ENCODE results near the gene ARHGAP24. TPM values are rescaled to one million over a fixed set of nuclear protein-coding genes. Genes with fewer than 3 reads are reported as not detected.

ARHGAP24 gene
- polyA plus RNA-seq, 3 donors = 12.5 to 32.0 (median 18.8) TPM

DNA sequence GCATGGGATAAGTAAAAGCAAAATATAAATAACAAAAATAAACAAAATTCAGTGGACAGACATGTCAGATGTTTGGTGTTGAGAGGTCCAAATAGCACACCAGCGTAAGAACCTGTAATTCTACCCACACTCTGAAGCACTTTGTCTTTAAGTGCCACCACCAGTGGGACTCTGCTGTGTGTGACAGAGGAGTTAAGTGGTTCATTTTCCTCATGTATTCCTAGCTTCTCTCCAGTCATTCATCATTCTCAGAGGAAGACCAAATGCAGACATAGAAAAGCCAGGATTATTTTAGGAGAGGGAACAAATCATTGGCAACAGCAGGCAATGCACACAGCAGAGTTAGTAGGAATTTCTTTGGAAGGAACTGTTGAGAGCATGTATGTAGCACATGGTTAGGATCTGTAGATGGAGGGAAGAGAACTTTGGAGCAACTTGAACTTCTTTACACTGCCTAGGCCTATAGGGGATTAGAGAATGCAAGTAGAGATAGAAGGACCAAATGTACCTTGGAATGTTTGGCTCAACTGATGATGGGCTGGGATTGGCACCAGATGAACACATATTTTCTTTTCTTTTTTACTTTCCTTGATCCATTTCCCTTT lies 43.0 kb upstream of the ARHGAP24 start:
- Histone ChIP-seq H3K9ac (ENCODE audit: insufficient read depth, low read length, poor library complexity, severe bottlenecking) (no peak overlapping the region), H3K4me1 (ENCODE audit: control insufficient read depth in 1 of 2, insufficient read depth in 2 of 2, low read length in 2 of 2) (no peaks in the 10 kb centered on the region), H4K20me1 (ENCODE audit: insufficient read depth, low read length) (no peaks in the 10 kb centered on the region), H3K9me3 (replicated peaks in 1 of 2; ENCODE audit: control insufficient read depth in 1 of 2, insufficient read depth in 1 of 2, low read length in 2 of 2) (no peaks in the 10 kb centered on the region), H3K27me3 (ENCODE audit: control insufficient read depth in 2 of 2, insufficient read depth in 2 of 2, low read length in 2 of 2) (peaks cover 0 to 2% of the 10 kb centered on the region in 2 donors), H3K4me2 (replicated peaks; ENCODE audit: extremely low read depth, low read length, poor library complexity, severe bottlenecking) (no peak overlapping the region), H3K79me2 (ENCODE audit: insufficient read depth, low read length) (no peaks in the 10 kb centered on the region), H2AFZ (ENCODE audit: insufficient read depth, low read depth, low read length, poor library complexity, severe bottlenecking) (no peak overlapping the region), H3K27ac (ENCODE audit: low read depth in 1 of 2, low read length in 2 of 2) (no peak overlapping the region), H3K4me3 (replicated peaks in 1 of 3; ENCODE audit: low read depth in 2 of 3, low read length in 3 of 3) (no peak overlapping the region), H3K36me3 (replicated peaks in 1 of 2; ENCODE audit: control insufficient read depth in 1 of 2, insufficient read depth in 2 of 2, low read length in 2 of 2) (no peaks in the 10 kb centered on the region)
- no peak overlapping the region for H3K27ac Mint-ChIP-seq
- TF ChIP-seq CTCF (IDR thresholded peaks at IDR 0.05) = no peak
- H3K9me3 Mint-ChIP-seq = peaks cover 0 to 3% (median 0%) of the 10 kb centered on the region in 7 donors
- H3K4me3 Mint-ChIP-seq = no peak overlapping the region
- H3K4me1 Mint-ChIP-seq = no peaks in the 10 kb centered on the region
- WGBS (ENCODE audit: insufficient coverage) = no CpG with 5 or more reads among the region's 1 CpG
- intact Hi-C loops (cut with micrococcal nuclease) = no loop called here
- H3K27me3 Mint-ChIP-seq (ENCODE audit: low read depth in 3 of 3) = peaks cover 4 to 14% (median 9%) of the 10 kb centered on the region in 3 donors
- DNase-seq = no peak
- H3K36me3 Mint-ChIP-seq = no peaks in the 10 kb centered on the region

DNA sequence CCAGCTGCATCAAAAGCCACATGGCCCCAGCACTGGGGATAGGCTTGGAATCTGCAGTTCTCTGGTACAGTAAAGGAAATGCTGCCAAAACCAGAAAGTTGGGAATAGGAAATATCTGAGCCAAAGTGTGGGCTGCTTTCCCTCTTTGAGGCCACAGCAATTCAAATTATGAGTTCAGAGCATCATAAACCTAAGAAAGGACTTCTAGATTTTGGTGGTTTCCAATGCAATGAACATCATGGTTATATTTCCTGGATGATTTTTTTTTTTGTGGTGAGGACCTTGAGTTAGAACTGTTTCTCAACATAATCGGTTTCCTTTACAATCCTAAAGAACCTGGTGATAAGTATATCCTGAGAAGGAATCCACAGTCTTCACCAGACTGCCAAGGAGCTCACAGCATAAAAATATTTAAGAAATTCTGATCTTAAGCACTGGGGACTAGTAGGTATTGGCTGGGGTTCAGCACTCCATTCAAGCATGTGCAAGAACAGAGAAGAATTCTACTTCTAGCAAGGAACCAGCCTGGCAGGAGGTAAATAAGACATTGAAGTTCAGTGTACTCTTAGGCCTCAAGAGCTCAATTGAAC lies 29.8 kb upstream of the ARHGAP24 start:
- DNase-seq = no peak
- no peak overlapping the region for H3K27ac ChIP-seq (ENCODE audit: low read depth in 1 of 2, low read length in 2 of 2)
- H3K4me1 ChIP-seq (ENCODE audit: control insufficient read depth in 1 of 2, insufficient read depth in 2 of 2, low read length in 2 of 2) = no peaks in the 10 kb centered on the region
- H3K27me3 Mint-ChIP-seq (ENCODE audit: low read depth in 3 of 3) = peaks cover 0 to 5% (median 2%) of the 10 kb centered on the region in 3 donors
- TF ChIP-seq CTCF (IDR thresholded peaks at IDR 0.05) = no peak
- H3K36me3 Mint-ChIP-seq = no peaks in the 10 kb centered on the region
- no peak overlapping the region for H3K4me3 ChIP-seq (replicated peaks in 1 of 3; ENCODE audit: low read depth in 2 of 3, low read length in 3 of 3)
- H3K27me3 ChIP-seq (ENCODE audit: control insufficient read depth in 2 of 2, insufficient read depth in 2 of 2, low read length in 2 of 2) = no peaks in the 10 kb centered on the region
- H3K4me3 Mint-ChIP-seq = no peak overlapping the region
- H2AFZ ChIP-seq (ENCODE audit: insufficient read depth, low read depth, low read length, poor library complexity, severe bottlenecking) = no peak overlapping the region
- H3K36me3 ChIP-seq (replicated peaks in 1 of 2; ENCODE audit: control insufficient read depth in 1 of 2, insufficient read depth in 2 of 2, low read length in 2 of 2) = no peaks in the 10 kb centered on the region
- intact Hi-C loops (cut with micrococcal nuclease) = no loop called here
- no peak overlapping the region for H3K9ac ChIP-seq (ENCODE audit: insufficient read depth, low read length, poor library complexity, severe bottlenecking)
- no peaks in the 10 kb centered on the region for H3K4me1 Mint-ChIP-seq
- peaks cover 0 to 1% (median 0%) of the 10 kb centered on the region in 7 donors for H3K9me3 Mint-ChIP-seq
- H3K4me2 ChIP-seq (replicated peaks; ENCODE audit: extremely low read depth, low read length, poor library complexity, severe bottlenecking) = no peak overlapping the region
- no peaks in the 10 kb centered on the region for H4K20me1 ChIP-seq (ENCODE audit: insufficient read depth, low read length)
- H3K79me2 ChIP-seq (ENCODE audit: insufficient read depth, low read length) = no peaks in the 10 kb centered on the region
- H3K9me3 ChIP-seq (replicated peaks in 1 of 2; ENCODE audit: control insufficient read depth in 1 of 2, insufficient read depth in 1 of 2, low read length in 2 of 2) = no peaks in the 10 kb centered on the region
- no peak overlapping the region for H3K27ac Mint-ChIP-seq
- WGBS (ENCODE audit: insufficient coverage) = no CpG with 5 or more reads among the region's 1 CpG

All from CD14-positive monocyte (primary cell).